SIG-M5 treated with dmso at 0.1 percent for 504 hours (cell line): ENCODE measurements around the gene LIMS2.

Source experiments
- DNase-seq: peaks from one replicate; lab custom pipeline; 2025; ENCODE audit not compliant: unreplicated experiment; lab: John Stamatoyannopoulos, UW

The LIMS2 gene, protein sequence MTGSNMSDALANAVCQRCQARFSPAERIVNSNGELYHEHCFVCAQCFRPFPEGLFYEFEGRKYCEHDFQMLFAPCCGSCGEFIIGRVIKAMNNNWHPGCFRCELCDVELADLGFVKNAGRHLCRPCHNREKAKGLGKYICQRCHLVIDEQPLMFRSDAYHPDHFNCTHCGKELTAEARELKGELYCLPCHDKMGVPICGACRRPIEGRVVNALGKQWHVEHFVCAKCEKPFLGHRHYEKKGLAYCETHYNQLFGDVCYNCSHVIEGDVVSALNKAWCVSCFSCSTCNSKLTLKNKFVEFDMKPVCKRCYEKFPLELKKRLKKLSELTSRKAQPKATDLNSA

DNA sequence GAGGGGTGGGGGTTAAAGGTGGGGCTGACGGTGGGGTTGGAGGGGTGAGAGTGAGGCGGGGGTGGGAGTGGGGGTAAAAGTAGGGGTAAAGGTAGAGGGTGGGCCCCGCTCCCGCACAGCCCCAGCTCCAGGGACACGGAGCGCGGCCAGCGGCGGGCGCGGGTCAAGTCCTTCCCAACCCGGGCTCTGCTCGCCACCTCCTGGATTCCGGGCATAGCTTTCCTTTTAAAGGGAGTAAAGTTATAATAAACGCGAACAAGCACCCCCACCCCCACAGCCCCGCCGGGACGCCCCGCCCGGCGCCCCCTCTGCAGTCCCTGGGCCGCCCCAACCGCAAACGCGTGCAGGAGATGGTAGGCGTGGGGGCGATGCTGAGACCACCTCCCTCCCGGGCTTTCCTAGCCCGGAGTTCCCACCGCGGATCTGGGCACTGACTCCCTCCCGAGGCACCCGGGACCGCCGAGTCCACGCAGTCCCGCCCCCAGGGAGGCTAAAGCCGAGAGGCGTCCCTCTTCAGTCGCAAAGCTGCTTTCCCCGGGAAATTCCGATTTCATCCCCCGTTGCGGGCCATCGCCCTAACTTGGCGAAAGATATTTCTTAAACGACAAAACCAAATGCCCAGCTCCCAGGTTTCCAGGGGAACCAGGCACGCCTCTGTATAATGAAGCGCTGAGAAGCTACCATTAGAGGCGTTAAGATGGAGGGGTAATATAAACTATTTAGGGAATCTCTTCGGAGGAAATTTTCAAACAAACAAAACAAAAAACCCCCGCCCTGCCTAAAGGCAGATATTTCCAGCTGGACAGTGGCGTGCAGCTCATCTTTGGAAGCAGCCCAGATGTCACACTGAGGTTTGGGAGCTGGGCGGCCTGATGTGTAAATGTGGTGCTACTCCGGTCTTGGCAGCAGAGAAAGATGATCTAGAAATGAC is at the start of gene LIMS2:
TSS of gene LIMS2 (minus strand) at position 200 of the 931 bp plus-strand sequence. CDS start 506 bp downstream, outside the sequence.
- DNase-seq, result no peak

DNA sequence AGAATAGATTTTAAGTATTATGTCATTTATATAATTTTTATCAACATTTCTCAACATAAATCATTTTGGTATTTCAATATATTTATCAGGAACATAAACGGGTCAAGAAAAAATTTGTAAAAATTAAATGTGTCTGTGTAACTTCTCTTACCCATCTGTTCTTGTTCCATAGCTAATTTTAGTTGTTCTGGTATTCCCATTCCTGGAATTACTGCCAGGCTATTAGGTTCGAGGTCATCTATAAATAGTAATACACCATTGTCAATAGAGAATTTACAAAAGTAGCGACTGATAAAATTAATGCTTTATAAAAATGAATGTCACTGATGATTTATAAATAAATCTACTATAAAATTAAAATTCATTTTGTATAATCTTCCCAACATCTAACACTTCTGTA is 47.5 kb upstream of the LIMS2 start:
- DNase-seq, result no peak

- DNase-seq, result no peak
These were observed 46.6 kb upstream of the LIMS2 start for GRCh38 chr2:127721978-127722355.

DNA sequence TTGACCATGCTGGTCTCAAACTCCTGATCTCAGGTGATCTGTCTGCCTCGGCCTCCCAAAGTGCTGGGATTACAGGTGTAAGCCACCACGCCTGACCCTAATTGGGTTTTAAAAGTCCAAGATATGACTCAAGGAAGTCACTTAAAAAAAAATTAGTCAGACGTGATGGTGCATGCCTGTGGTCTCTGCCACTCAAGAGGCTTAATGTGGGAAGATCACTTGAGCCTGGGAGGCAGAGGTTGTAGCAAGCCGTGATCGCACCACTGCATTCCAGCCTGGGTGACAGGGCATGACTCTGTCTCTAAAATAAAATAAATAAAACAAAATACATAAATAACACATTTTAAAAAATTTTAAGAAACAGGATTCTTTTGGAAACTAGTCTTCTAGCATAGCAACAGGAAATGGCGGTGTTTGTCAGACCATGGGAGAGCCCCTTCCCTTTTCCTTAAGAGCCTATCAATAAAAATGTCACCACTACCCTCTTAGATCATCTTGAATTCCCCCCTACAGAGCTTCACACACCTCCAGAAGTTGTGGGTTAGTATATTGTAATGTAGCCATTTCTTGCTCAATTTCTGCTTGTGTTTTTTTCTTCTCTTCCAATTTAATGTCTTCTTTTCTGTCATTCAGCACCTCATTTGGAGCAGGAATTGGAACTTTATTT is 46.1 kb upstream of the LIMS2 start:
- DNase-seq, result no peak

- no peak for DNase-seq
These were observed 44.2 kb upstream of the LIMS2 start for GRCh38 chr2:127719301-127720218.

DNA sequence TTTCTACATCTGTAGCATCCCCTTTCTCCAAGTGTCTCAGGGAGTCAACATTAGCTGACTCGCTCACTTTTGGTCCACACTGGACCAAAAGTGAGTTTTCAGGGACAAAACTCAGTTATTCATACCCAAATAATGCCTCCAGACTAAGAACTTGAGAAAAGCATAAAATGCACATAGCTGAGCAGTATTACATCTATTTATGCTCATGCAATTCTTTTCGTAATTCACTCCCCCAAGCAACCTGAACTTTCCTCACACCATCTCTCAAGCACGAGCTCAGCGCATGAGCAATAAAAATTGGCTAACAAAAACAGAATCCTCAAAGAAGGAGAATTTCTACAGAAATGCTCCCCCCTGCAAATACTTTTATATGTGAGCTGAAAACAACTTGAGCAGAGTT is 42.9 kb upstream of the LIMS2 start:
- no peak for DNase-seq

DNA sequence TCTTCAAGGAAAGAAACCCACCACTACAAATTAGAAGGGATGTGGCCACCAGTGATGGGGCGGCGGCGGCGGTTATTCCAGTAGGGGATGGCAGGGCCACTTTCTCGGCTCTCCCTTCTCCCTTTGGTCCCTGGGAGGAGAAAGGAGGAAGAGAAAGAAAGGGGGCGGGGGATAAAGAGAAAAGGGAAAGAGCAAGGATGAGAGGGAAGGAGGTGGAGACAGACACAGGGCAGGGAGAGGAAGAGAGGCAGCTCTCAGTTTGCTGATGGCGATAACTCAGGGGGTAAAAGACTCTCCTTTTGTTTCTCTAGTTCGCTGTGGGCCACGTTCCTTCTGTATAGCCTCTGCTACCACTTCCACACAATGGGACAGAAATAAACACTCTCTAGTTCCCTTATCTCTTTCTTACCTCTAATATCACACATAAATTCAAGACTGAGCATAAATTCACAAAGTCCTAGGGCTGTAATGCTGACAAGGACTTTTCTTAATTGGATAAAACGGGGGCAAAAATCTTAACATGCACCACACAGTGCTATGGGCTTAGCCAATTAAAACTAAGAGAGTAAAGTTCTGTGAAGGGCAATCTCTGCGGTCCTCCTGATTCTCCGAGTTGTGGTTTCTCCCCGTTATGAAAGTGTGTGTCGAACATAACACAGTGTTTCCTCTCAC is 40.6 kb upstream of the LIMS2 start:
- DNase-seq, result no peak

DNA sequence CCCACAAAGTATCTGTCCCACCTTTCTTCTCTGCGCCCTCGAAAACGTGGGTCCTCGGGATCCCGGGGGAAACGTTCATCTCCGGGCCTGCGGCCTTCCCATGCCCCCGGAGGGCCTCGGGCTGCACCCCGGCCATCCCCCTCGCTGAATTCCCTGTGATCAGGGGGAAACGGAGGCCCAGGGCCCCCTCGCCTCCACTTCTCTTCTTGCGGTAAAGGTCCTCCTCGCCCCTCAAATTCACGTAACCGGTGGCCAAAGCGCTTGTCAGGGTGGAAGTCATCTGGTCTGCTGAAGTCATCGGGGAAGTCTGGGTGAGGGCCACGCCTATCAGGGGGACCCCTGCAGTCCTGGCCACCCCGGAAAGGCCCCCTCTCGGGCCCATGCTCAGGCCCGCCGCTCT is 38.2 kb upstream of the LIMS2 start:
- no peak for DNase-seq

- DNase-seq, result peak; percentile 28
These were observed 37.7 kb upstream of the LIMS2 start for GRCh38 chr2:127712999-127713398.

DNA sequence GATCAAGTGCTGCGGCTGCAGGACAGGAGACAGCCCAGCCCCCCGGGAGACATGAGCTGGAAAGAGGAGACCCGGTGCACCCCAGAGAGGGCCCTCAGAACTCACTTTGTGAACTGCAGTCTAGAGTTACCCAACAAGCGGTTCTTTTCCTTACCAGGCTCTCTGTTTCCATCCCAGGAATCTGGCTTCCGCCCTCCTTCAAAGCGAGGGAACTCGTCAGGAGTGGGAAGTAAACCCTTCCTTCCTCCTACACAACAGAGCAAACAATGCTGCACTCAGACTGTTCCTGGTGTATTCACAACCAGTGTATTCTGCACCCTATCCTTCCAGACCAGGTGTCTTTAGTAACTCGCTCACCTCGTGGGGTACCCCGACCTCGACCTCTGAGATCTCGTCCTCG is 34.0 kb upstream of the LIMS2 start:
- DNase-seq, result no peak

- DNase-seq, result no peak
These were observed 32.7 kb upstream of the LIMS2 start for GRCh38 chr2:127707890-127708648.

DNA sequence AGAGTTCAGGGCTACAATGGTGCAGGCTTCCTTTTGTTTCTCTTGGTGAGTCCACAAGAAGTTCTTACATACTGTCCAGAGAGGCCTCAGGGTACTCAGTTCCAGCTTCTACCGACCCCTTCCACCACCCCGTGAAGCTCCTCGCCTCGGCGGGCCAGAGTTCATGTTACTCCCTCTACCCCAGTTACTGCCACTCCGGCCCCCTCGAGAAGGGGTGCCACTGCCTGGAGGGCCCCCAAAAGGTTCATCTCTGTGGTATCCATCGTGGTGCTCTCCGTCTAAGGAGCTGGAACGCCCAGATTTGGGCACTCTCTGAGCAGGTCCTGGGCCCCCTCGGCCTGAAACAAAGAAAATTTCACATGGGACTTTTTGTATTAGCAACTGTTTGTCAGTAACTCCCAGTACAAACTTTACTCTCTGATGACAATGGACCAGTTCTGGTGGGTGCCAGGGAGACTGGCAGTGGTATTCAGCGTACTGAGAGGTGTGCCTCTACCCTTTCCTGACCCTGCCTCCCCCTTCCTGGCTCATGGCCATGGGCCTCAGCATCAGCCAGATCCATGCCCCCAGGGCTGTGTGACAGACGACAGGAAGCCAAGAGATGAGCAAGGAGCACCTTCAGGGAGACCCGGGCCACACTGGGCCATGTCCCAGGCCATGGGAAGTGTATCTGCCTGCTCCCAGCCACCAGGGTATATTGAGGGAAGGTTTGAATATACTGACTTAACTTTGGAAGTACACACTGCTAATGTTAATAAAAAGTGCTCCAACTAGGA is 31.1 kb upstream of the LIMS2 start:
- DNase-seq, result no peak

DNA sequence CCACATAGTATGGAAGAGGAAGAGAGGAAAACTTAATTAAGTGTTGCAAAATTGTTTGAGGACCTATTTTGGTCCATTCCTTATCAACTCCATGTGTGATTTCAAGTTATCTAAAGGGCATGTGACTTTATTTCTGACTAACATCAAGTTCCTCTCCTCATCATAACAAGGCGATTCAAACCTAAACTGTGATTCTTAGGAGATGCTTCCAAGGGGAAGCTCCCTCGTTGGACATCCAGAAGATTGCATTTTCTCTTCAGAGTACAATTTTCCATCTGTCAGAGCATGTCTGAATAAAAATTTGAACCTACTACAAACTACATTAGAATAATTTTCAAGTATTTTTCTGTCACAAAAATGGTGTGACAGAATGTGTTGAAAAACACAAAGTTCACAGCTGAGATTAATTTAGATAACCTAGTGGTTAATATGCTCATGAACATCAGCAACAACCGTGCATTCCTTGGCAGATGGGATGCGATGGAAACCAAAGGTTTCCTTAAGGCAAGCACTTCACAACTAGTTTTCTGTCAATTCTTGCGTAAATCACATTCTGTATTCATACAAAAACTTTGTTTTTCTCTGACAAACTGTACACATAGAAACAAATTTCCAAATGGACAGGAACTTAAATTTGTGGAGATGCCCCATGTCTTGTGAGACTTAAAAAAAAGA is 30.2 kb upstream of the LIMS2 start:
- DNase-seq, result peak; percentile 57

GRCh38 chr2:127704641-127705390 is 29.5 kb upstream of the LIMS2 start:
- no peak for DNase-seq

- DNase-seq, result no peak
These were observed 28.0 kb upstream of the LIMS2 start for GRCh38 chr2:127703282-127703681.

GRCh38 chr2:127702395-127703009 is 27.2 kb upstream of the LIMS2 start:
- no peak for DNase-seq
